HG02623 (cell line): ENCODE data around the gene DOCK11.

ENCODE experiments used
- ATAC-seq: cut with Tn5 transposase; IDR thresholded peaks from one replicate; pipeline ENCODE4 v1.9.1; 2021; ENCODE audit warnings: moderate library complexity; ENCODE audit not compliant: unreplicated experiment

DOCK11 gene

DNA sequence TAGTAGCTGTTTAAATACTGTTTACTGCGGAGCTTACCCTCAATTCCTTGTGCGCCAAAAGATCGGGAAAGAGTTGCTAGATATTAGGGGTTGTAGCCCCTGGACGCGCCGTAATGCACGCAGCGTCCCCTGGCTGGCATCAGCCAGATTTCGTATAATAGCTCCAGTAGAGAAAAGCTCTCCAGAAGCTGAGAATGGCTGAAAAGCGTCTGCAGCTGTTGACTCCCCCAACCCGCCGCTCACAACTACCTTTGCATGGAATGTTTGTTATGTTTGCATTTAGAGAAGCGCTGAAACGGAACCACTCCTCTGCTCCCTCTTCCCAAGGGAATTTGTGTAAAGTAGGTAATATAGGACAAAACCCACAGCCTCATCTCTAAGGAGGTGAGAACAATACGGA is 3.7 kb downstream of the DOCK11 start:
- ATAC-seq: no peak

DNA sequence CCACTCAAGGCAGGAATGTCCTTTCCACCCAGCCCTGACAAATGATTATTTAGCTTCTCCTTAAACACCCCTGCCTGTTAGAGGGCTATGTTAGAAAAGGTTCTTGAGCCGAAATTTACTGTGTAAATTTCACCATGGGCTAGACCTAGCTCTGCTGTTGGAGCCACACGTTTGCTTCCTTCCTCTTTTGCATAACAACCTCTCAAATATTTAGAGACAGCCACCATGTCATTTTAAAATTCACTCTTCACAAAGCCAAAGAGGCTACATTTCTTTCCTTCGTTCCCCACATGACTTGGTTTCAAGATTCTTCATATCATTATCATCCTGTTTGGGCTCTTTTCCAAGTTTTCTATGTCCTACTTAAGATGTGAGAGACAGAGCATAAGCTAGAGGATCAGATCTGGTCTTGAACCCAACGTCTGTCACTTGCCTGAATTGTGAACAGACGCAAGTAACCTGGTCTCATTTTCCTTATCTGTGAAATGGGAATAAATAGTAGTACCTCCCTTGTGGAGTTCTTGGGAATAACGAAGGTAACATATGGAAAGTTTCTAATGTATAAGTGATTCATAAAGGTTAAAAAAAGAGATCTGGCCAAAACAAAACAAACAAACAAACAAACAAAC is 6.7 kb downstream of the DOCK11 start:
- ATAC-seq: no peak

DNA sequence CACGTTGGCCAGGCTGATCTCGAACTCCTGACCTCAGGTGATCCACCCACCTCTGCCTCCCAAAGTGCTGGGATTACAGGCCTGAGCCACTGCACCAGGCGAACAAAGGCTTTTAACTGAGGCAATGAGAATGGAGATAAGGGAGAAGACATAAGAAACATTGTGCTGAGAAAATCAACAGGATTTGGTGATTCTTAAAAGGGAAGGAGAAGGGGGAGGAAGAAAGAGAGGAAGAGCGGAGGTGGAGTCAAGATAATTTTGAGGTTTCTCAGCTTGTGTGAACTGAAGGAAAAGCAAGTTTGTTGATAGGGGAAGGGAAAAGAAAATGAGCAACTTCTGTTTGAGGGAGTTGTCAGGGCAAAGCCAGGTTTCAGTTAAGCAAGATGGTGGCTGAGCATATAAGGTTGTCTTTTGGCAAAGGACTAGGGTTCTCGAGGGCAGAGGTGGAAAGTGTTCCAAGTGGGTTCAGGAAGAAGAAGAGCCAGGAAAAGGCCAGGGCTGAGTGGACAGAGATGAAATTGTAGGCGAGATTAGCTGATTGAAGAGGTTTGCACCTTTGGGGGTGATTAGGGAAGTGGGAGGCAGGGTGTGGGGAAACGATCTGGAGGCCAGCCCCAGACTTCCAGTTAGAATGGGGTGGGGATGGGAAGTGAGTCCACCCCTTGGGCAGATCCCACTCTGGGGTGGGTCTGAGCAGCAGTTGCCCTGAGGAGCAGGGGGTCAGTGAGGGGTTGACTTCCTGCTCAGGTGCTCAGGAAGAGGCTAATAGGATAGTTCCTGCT is 7.8 kb downstream of the DOCK11 start:
- no peak for ATAC-seq

DNA sequence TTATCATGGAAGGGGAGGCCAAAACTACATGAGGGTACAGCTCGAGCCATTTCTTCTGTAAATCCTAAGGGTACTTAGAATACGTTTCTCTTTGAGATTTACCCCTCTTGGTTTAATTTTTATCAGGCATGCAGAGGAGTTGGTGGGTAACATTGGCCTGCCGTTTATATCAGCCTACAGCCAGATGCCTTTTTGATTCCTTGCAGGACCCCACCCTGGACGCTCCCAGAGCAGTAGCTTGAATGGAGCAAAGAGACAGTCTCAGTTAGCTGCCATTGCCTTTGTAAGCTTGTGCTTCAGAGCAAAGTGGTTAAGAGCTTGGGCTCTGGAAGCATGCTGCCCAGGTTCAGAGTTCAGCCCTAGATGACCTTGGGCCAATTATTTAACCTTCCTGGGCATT is 9.0 kb downstream of the DOCK11 start:
- no peak for ATAC-seq

DNA sequence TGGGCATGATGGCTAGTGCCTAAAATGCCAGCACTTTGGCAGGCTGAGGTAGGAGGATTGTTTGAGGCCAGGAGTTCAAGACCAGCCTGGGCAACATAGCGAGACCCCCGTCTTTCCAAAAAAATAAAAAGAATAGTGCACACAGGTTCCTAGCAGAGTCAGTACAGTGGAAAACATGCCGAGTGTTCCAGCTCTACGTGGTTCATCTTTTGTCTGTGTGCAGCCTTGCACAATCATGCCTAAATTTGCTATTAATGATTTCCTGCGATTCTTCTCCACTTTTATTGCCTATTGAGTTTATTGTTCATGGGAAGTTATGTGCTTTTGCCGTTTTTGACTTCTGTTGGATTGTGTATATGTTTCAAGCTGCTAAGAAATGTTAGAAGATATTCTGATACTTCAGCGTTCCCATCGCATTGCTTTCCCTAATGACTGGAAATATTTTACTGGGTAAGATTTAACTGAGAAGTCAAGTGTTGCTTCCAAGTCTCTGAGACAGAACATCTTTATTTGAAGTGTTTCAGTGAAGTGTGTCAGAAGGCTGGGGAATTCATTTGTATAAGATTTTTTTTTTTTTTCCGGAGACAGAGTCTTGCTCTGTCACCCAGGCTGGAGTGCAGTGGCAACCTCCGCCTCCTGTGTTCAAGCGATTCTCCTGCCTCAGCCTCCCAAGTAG is 11.3 kb downstream of the DOCK11 start:
- ATAC-seq: no peak

DNA sequence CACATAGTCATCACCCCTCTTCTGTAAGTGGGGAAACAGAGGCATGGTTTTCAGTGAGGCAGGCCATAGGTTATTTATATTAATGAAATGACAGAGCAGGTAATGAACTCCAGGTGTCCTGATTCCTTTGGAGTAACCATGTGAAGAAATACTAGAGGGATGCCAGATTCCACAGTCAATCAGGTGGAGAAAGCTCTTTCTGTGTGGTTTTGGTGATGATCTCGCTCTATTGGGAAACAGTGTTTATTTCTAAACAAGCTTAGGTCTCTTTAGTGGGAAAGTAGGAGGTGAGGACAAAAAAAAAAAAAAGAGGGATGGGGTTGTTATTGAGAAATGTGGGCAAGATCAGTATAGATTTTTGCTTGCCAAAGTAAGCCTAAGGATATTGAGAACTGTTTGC is 12.2 kb downstream of the DOCK11 start:
- no peak for ATAC-seq

DNA sequence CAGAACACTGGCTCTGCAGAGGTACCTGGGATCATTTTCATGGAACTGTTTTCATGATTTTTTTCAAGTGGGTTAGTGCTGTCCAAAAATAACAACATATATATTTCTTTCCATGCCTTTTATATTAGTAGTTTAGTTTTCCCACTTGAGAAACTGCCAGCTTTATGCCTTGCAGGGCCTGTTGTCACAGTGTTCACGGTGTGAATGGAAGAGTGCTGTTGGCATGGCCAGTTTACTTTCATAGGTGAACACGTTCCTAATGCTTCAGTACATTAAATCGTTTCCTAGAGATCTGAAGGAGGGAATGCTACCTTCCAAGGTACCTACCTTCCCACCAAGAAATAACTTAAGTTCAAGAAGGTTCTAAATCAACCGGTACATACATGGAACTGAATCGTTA is 12.6 kb downstream of the DOCK11 start:
- ATAC-seq: no peak

DNA sequence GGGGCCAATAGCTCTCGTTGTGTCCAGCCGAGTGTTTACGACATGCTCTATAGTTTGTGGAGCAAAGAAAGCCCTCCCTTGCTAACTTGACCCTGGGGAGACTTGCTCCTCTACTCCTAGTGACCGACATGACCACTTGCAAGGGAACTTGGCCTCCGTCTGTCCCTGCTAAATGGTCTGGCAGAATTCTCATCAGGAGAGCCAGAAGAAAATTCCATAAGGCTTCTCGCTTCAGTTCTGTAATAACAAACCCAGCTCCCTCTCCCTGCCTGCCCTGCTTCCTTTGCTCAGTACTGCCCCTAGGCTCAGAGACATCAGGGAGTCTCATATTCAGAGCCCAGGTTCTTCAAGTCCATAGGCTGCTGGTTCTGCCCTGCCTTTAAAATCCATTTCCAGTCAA is 13.0 kb downstream of the DOCK11 start:
- ATAC-seq: no peak

DNA sequence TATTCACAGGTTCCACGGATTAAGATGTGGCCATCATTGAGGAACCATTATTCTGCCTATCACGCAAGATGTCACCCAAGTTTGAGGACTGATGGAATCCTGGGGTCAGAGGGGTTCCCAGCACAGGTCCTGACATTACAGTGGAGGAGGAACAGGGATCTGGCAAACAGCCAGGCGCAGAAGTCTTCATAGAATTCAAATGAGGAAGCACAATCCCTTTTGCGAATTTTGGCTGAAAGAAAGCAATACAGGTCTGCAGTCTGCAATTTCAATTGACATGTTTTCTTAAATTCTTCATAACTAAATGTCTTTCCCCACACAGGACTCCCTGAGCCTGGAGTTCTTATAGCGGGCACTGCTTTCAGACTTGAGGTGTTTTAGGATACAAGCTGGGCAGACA is 14.5 kb downstream of the DOCK11 start:
- no peak for ATAC-seq

DNA sequence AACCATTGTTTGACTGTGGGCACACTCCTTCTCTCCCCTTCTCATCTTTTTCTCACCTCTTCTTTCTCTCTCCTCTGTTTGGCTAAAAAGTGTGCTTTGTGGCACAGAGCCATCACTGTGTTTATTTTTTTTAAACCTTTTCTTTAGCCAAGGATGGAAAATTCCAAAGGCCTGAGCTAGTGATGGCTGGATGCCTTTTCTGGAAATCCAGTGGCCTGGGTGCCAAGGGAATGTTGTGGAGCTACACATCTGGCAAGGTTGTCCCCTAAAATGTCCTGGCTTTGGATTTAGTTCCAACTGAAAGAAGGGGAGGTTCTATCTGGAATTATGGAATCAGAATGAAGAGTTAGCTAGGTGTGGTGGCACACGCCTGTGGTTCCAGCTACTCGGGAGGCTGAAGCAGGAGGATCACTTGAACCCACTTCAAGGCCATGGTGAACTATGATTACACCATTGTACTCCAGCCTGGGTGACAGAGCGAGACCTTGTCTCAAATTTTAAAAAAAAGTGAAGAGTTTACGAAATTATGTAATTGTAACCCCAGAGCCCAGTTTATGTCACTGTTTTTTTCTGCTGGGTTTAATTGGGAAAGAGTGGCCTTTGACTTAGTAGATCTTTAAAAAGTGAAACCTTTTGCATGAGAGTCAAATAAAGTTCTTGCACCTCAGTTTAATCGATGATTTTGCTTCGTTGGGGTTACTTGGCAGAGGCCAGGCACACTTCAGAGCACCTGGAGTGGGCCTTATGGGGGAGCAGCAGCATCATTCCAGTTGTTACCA is 17.7 kb downstream of the DOCK11 start:
- ATAC-seq: no peak

DNA sequence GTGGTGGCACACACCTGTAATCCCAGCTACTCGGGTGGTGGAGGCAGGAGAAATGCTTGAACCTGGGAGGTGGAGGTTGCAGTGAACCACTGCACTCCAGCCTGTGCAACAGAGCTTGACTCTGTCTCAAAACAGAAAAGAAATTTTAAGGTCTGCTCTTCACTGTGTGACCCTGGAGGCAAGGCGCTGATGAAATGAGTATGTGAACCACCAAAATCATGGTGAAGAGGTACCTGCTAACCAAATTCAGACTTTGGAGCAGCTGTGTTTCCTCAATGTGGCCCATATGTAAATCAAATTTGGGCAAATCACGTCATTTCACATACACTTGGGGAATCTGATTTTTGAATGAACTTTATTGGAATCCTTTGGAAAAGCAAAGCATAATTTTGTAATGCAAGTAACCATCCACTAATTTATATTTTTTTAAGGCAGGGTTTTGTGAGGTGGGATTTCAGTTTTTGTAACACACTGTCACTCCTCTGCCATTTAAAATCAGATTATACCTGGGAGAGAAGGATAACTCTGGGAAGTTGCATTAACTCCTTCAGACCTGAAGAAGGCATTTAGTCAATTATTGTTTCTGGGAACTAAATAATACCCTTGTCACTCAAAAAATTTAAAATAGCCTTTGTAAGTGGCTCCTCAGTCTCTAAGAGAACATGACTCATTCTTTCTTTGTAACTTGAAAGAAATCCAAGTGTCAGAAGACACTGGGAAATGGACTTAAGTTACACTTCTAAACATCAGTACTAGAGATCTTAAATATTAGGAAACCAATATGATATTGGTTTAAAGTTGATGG is 24.0 kb downstream of the DOCK11 start:
- no peak for ATAC-seq

DNA sequence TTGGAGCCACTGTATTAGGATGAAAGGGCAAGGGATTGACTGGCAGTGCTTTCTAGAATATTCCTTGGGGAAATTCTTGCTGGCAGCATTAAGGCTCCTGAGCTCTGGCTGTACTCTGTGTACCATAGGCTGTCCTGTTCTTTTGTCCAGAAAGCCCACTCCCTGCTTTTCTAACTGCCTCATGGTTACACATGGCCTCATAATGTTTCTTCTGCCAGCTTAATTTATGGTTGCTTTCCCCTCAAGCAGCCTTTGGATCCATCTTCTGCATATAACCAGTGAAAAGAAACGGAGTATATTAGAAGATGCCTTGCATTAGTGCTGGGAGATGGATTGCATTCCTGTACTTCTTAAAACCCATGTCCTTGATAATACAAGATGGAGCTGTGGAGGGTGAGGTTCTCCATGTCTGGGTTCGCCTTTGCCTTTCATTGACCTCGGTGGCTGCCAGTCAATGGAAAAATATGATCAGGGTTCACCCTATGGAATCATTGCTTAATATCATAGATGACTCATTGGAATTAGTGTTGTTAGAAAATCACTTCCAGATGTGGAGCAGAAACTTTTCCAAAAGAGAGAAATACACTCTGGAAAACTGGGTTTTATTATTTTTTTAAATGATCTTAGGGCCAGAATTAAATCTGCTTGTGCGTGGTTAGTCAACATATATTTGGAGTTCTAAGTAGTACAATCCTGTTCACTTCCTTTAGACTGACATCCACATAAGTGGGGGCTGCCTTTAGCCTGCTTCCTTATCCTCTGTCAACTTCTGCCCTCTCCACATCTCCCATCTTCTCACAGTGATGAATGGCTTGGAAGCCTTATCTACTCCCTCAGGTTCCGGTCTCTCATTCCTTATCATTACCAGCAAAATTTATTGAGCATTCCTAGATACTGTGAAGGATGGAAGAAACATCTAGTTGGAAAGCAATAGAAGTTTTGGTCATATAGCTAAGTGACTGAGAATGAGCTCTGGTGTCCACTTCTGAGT is 24.9 kb downstream of the DOCK11 start:
- no peak for ATAC-seq

DNA sequence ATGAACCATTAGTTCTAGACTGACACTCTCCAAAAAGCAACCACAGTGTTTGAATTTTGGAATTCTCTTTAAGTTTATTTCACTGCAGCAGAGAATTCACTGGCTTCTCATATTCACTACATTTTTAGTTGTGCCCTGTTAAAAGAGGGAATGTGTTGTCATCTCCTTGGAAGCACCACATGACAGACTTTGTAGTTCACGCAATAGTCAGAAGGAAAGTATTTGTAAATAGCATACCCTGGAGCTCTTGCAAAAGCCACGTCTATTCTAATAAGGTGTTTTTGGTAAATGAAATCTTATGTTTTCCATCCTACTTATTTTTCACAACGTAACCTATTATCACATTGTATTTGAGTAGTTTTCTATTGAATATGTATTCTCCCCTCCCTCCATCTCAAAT is 25.8 kb downstream of the DOCK11 start:
- ATAC-seq: no peak

DNA sequence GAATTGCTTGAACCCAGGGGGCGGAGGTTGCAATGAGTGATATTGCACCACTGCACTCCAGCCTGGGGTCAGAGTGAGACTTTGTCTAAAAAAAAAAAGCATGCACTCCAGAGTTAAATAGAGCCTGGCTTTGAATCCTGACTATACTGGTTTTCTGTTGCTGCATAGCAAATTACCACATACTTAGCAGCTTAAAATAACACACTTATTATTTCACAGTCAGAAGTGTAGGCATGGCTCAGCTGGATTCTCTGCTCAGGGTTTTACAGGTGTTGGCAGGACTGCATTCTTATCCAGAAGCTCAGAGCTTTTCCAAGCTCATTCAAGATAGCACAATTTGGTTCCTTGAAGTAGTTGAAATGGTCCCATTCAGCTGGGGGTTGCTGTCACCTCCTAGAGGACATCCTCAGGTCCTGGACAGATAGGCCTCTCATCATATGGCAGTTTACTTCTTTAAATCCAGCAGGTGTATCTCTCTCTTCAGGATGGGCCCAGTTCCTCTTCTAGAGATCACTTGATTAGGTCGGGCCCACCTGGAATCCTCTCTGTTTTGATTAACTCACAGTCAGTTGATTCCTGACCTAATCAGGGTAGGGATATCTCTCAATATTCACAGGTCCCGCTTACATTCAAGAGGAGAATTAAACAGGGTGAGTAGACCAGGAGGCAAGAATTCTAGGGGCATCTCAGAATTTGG is 26.8 kb downstream of the DOCK11 start:
- ATAC-seq: no peak

DNA sequence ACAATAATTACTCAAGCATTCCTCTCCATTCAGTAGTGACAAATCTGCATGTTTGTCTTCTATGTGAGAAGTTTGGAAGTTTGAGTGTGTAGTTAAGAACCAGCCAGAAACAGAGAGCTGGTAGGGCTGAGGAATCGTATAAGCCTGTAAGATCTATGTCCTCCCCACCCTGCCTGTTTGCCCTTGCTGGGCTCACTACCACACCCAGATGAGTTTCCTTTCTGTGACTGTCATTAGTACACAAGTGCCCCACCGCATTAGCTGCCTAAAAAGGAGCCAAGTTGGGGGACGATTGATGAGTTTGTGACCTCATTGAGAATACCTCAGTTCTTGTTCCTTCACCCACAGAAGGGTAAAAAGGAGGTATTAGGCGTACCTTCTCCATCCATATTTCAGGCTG is 28.3 kb downstream of the DOCK11 start:
- no peak for ATAC-seq

DNA sequence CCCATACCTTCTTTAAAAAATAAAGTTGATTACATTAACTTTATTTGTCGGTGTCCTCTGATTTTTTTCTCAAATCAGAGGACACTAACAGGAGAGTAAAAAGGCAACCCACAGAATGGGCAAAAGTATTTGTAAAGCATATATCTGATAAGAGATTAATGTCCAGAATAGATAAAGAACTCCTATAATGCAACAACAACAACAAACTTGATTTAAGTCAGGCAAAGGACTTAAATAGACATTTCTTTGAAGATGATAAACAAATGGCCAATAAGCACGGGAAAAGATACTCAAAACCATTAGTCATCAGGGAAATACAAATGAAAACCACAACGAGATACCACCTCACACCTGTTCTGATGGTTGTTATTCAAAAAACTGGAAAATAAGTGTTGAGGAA is 28.7 kb downstream of the DOCK11 start:
- ATAC-seq: no peak

DNA sequence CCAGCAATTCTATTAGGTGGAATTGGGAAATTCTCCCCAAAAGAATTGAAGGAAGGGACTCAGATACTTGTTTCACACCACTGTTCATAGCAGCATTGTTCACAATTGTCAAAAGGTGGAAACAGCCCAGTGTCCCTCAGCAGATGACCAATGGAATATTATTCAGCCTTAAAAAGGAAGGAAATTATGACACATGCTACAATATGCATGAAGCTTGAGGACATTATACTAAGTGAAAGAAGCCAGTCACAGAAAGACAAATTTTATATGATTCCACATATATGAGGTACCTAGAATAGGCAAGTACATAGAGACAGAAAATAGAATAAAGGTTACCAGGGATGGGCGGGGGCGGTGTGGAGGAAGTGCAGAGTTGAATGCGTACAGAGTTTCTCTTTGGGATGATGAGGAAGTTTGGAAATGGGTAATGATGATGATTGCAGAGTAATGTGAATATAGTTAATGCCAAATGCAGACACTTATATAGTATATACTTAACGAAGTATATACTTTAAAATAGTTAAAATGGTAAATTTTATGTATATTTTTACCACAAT is 29.6 kb downstream of the DOCK11 start:
- no peak for ATAC-seq

DNA sequence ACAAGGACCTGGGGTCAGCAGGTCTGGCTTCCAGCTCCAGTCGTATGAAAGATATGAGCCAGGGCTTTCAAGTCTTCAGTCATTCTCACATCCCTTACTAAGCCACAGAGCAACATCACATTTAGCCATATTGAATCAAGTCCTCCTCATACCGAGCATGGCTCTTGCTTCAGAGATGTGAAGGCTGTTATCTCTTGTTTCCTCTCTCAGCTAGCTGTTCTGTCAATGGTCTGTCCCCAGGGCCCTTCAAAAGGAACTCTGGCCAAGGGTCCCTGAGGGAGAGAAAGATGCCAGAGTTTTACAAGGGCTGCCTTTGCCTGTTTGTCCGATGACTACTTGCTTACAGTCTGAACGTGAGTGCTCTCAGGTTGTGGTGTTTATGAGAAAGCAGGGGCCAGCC is 30.5 kb downstream of the DOCK11 start:
- ATAC-seq: no peak
